ENCODE data around the gene YY1AP1.

DNA sequence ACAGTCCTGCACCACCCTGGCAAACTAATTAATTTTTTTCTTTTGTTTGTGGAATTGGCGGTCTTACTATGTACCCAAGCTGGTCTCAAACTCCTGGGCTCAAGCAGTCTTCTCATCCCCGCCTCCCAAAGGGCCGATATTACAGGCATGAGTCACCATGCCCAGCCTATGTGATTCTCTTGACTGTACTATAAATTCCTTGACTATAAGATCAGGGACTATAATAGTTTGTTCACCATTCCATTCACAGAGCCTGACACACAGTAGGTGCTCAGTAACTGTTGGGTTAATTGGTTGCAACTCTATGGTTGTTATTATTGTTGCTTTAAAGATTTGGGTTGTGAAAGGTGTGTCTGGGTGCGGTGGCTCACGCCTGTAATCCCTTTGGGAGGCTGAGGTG lies 17.6 kb upstream of the YY1AP1 start:
- TF ChIP-seq, protein P1, sequence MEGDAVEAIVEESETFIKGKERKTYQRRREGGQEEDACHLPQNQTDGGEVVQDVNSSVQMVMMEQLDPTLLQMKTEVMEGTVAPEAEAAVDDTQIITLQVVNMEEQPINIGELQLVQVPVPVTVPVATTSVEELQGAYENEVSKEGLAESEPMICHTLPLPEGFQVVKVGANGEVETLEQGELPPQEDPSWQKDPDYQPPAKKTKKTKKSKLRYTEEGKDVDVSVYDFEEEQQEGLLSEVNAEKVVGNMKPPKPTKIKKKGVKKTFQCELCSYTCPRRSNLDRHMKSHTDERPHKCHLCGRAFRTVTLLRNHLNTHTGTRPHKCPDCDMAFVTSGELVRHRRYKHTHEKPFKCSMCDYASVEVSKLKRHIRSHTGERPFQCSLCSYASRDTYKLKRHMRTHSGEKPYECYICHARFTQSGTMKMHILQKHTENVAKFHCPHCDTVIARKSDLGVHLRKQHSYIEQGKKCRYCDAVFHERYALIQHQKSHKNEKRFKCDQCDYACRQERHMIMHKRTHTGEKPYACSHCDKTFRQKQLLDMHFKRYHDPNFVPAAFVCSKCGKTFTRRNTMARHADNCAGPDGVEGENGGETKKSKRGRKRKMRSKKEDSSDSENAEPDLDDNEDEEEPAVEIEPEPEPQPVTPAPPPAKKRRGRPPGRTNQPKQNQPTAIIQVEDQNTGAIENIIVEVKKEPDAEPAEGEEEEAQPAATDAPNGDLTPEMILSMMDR (IDR thresholded peaks at IDR 0.05; ENCODE audit: insufficient read depth, low read length) = no peak
- no peak for TF ChIP-seq SPI1 (IDR thresholded peaks at IDR 0.05; ENCODE audit: borderline replicate concordance, low read depth)
- TF ChIP-seq, protein P2, sequence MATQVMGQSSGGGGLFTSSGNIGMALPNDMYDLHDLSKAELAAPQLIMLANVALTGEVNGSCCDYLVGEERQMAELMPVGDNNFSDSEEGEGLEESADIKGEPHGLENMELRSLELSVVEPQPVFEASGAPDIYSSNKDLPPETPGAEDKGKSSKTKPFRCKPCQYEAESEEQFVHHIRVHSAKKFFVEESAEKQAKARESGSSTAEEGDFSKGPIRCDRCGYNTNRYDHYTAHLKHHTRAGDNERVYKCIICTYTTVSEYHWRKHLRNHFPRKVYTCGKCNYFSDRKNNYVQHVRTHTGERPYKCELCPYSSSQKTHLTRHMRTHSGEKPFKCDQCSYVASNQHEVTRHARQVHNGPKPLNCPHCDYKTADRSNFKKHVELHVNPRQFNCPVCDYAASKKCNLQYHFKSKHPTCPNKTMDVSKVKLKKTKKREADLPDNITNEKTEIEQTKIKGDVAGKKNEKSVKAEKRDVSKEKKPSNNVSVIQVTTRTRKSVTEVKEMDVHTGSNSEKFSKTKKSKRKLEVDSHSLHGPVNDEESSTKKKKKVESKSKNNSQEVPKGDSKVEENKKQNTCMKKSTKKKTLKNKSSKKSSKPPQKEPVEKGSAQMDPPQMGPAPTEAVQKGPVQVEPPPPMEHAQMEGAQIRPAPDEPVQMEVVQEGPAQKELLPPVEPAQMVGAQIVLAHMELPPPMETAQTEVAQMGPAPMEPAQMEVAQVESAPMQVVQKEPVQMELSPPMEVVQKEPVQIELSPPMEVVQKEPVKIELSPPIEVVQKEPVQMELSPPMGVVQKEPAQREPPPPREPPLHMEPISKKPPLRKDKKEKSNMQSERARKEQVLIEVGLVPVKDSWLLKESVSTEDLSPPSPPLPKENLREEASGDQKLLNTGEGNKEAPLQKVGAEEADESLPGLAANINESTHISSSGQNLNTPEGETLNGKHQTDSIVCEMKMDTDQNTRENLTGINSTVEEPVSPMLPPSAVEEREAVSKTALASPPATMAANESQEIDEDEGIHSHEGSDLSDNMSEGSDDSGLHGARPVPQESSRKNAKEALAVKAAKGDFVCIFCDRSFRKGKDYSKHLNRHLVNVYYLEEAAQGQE (IDR thresholded peaks at IDR 0.05; ENCODE audit: insufficient replicate concordance, low read depth) = no peak
- TF ChIP-seq GABPA (IDR thresholded peaks at IDR 0.05; ENCODE audit: low read depth) = no peak
- TF ChIP-seq POLR2AphosphoS5 (IDR thresholded peaks at IDR 0.05; ENCODE audit: low read depth) = no peak

Data from HL-60 (cell line).